ENCODE measurements around the gene CNOT10.

Gene CNOT10

DNA sequence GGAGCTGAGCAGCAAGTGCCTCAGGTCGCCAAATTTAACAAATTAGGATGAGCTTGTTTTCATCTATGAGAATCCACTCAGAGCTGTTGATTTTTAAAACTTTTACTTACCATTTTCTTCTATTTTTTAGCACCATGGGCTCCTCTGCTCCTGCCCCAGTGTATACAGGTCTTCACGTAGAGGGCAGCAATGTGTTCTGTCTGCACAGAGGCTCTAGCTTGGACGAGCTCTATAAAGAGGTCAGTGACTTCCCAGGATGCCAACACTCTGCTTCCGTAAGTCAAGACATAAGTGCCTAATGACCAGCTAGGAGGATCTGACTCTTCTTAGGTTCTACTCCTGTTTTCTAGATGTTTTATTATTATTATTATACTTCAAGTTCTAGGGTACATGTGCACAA lies 41.2 kb upstream of the CNOT10 start (continued):
- TF ChIP-seq, protein P1, sequence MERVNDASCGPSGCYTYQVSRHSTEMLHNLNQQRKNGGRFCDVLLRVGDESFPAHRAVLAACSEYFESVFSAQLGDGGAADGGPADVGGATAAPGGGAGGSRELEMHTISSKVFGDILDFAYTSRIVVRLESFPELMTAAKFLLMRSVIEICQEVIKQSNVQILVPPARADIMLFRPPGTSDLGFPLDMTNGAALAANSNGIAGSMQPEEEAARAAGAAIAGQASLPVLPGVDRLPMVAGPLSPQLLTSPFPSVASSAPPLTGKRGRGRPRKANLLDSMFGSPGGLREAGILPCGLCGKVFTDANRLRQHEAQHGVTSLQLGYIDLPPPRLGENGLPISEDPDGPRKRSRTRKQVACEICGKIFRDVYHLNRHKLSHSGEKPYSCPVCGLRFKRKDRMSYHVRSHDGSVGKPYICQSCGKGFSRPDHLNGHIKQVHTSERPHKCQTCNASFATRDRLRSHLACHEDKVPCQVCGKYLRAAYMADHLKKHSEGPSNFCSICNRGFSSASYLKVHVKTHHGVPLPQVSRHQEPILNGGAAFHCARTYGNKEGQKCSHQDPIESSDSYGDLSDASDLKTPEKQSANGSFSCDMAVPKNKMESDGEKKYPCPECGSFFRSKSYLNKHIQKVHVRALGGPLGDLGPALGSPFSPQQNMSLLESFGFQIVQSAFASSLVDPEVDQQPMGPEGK (tag by site-specific recombination; IDR thresholded peaks at IDR 0.05) = no peak
- no peak for TF ChIP-seq ZNF777 (tag by site-specific recombination; IDR thresholded peaks at IDR 0.05; ENCODE audit: borderline replicate concordance)

DNA sequence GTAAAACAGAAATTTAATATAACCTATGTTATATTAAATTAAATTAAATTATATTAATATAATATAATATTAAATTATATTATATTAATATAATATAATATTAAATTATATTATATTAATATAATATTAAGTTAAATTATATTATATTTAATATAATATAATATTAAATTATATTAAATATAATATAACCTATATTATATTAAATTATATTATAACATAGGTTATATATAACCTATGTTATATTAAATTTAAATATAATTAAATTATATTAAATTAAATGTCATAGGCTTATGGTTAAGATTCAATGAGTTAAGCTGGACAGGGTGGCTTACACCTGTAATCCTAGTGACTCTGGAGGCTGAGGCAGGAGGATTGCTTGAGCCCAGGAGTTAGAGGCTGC lies 40.6 kb upstream of the CNOT10 start:
- POLR2A ChIA-PET = no interaction called here
- TF ChIP-seq FEZF1 (tag by site-specific recombination; IDR thresholded peaks at IDR 0.05) = no peak
- TF ChIP-seq, protein P2, sequence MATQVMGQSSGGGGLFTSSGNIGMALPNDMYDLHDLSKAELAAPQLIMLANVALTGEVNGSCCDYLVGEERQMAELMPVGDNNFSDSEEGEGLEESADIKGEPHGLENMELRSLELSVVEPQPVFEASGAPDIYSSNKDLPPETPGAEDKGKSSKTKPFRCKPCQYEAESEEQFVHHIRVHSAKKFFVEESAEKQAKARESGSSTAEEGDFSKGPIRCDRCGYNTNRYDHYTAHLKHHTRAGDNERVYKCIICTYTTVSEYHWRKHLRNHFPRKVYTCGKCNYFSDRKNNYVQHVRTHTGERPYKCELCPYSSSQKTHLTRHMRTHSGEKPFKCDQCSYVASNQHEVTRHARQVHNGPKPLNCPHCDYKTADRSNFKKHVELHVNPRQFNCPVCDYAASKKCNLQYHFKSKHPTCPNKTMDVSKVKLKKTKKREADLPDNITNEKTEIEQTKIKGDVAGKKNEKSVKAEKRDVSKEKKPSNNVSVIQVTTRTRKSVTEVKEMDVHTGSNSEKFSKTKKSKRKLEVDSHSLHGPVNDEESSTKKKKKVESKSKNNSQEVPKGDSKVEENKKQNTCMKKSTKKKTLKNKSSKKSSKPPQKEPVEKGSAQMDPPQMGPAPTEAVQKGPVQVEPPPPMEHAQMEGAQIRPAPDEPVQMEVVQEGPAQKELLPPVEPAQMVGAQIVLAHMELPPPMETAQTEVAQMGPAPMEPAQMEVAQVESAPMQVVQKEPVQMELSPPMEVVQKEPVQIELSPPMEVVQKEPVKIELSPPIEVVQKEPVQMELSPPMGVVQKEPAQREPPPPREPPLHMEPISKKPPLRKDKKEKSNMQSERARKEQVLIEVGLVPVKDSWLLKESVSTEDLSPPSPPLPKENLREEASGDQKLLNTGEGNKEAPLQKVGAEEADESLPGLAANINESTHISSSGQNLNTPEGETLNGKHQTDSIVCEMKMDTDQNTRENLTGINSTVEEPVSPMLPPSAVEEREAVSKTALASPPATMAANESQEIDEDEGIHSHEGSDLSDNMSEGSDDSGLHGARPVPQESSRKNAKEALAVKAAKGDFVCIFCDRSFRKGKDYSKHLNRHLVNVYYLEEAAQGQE (tag by site-specific recombination; IDR thresholded peaks at IDR 0.05) = no peak
- TF ChIP-seq ZNF302 (tag by site-specific recombination; IDR thresholded peaks at IDR 0.05; ENCODE audit: low read depth) = no peak
- no peak for TF ChIP-seq ZNF501 (tag by site-specific recombination; IDR thresholded peaks at IDR 0.05)
- TF ChIP-seq SALL2 (tag by site-specific recombination; IDR thresholded peaks at IDR 0.05; ENCODE audit: borderline replicate concordance) = no peak
- TF ChIP-seq, protein P3, sequence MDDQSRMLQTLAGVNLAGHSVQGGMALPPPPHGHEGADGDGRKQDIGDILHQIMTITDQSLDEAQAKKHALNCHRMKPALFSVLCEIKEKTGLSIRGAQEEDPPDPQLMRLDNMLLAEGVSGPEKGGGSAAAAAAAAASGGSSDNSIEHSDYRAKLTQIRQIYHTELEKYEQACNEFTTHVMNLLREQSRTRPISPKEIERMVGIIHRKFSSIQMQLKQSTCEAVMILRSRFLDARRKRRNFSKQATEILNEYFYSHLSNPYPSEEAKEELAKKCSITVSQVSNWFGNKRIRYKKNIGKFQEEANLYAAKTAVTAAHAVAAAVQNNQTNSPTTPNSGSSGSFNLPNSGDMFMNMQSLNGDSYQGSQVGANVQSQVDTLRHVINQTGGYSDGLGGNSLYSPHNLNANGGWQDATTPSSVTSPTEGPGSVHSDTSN (CRISPR knock-in tag; IDR thresholded peaks at IDR 0.05) = no peak
- TF ChIP-seq ZNF394 (tag by site-specific recombination; IDR thresholded peaks at IDR 0.05; ENCODE audit: borderline replicate concordance) = no peak
- TF ChIP-seq, protein P4, sequence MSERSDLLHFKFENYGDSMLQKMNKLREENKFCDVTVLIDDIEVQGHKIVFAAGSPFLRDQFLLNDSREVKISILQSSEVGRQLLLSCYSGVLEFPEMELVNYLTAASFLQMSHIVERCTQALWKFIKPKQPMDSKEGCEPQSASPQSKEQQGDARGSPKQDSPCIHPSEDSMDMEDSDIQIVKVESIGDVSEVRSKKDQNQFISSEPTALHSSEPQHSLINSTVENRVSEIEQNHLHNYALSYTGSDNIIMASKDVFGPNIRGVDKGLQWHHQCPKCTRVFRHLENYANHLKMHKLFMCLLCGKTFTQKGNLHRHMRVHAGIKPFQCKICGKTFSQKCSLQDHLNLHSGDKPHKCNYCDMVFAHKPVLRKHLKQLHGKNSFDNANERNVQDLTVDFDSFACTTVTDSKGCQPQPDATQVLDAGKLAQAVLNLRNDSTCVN (tag by site-specific recombination; optimal IDR thresholded peaks at IDR 0.05) = no peak
- TF ChIP-seq, protein P5, sequence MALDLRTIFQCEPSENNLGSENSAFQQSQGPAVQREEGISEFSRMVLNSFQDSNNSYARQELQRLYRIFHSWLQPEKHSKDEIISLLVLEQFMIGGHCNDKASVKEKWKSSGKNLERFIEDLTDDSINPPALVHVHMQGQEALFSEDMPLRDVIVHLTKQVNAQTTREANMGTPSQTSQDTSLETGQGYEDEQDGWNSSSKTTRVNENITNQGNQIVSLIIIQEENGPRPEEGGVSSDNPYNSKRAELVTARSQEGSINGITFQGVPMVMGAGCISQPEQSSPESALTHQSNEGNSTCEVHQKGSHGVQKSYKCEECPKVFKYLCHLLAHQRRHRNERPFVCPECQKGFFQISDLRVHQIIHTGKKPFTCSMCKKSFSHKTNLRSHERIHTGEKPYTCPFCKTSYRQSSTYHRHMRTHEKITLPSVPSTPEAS (tag by site-specific recombination; IDR thresholded peaks at IDR 0.05) = no peak
- TF ChIP-seq PRDM1 (tag by site-specific recombination; IDR thresholded peaks at IDR 0.05) = no peak
- TF ChIP-seq, protein P6, sequence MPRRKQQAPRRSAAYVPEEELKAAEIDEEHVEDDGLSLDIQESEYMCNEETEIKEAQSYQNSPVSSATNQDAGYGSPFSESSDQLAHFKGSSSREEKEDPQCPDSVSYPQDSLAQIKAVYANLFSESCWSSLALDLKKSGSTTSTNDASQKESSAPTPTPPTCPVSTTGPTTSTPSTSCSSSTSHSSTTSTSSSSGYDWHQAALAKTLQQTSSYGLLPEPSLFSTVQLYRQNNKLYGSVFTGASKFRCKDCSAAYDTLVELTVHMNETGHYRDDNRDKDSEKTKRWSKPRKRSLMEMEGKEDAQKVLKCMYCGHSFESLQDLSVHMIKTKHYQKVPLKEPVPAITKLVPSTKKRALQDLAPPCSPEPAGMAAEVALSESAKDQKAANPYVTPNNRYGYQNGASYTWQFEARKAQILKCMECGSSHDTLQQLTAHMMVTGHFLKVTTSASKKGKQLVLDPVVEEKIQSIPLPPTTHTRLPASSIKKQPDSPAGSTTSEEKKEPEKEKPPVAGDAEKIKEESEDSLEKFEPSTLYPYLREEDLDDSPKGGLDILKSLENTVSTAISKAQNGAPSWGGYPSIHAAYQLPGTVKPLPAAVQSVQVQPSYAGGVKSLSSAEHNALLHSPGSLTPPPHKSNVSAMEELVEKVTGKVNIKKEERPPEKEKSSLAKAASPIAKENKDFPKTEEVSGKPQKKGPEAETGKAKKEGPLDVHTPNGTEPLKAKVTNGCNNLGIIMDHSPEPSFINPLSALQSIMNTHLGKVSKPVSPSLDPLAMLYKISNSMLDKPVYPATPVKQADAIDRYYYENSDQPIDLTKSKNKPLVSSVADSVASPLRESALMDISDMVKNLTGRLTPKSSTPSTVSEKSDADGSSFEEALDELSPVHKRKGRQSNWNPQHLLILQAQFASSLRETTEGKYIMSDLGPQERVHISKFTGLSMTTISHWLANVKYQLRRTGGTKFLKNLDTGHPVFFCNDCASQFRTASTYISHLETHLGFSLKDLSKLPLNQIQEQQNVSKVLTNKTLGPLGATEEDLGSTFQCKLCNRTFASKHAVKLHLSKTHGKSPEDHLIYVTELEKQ (tag by site-specific recombination; IDR thresholded peaks at IDR 0.05; ENCODE audit: borderline replicate concordance) = no peak
- TF ChIP-seq, protein P7, sequence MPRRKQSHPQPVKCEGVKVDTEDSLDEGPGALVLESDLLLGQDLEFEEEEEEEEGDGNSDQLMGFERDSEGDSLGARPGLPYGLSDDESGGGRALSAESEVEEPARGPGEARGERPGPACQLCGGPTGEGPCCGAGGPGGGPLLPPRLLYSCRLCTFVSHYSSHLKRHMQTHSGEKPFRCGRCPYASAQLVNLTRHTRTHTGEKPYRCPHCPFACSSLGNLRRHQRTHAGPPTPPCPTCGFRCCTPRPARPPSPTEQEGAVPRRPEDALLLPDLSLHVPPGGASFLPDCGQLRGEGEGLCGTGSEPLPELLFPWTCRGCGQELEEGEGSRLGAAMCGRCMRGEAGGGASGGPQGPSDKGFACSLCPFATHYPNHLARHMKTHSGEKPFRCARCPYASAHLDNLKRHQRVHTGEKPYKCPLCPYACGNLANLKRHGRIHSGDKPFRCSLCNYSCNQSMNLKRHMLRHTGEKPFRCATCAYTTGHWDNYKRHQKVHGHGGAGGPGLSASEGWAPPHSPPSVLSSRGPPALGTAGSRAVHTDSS (tag by site-specific recombination; IDR thresholded peaks at IDR 0.05) = no peak
- TF ChIP-seq ZFP69B (tag by site-specific recombination; IDR thresholded peaks at IDR 0.05) = no peak
- no peak for TF ChIP-seq ZNF768 (tag by site-specific recombination; IDR thresholded peaks at IDR 0.05)

More for the DNA sequence above, 40.6 kb upstream of the CNOT10 start:
- H3K9me3 ChIP-seq (ENCODE audit: control insufficient read depth, insufficient read depth, low read depth, low read length) = no peaks in the 10 kb centered on the region
- H3K4me3 ChIP-seq (ENCODE audit: low read depth, low read length) = no peak overlapping the region
- CTCF ChIA-PET = no interaction called here
- no peaks in the 10 kb centered on the region for H3K4me1 ChIP-seq (ENCODE audit: control insufficient read depth, insufficient read depth, low read length)
- H3K36me3 ChIP-seq (ENCODE audit: control insufficient read depth in 2 of 2, insufficient read depth in 1 of 2, low read length in 2 of 2) = no peaks in the 10 kb centered on the region
- no peak overlapping the region for H3K27ac ChIP-seq (ENCODE audit: extremely low read depth, low read depth, low read length)

Measured in HEK293 (cell line).